Stimulated activated memory B cell treated with anti-CD40 and anti-IgM and Interleukin-4, amounts not matched to agents 10 μg/mL and 1 μg/mL and 100 μg/mL, for 72 hours (primary cell): ENCODE measurements around the gene BDNF.
A peak's percentile ranks its signal among the peaks of the same experiment; 100 is the strongest.
"Not testable (repeated sequence)": the region's sequence is repeated elsewhere in the genome, so short reads cannot be mapped to it uniquely, and the experiment has no call there.

Experiments used
- ATAC-seq: fragments of 150-1000 bp; cut with Tn5 transposase; 2 replicates; pipeline ENCODE4 v1.10.0; 2021
- H3K27ac Mint-ChIP-seq: one replicate; pipeline ENCODE4 v1.8.0; 2022; ENCODE audit warnings: mild to moderate bottlenecking, mixed read lengths
- H3K27me3 Mint-ChIP-seq: one replicate; pipeline ENCODE4 v1.8.0; 2022; ENCODE audit warnings: mixed read lengths
- H3K36me3 Mint-ChIP-seq: one replicate; pipeline ENCODE4 v1.8.0; 2022; ENCODE audit warnings: mixed read lengths
- H3K4me1 Mint-ChIP-seq: one replicate; pipeline ENCODE4 v1.8.0; 2022; ENCODE audit warnings: mixed read lengths
- H3K4me3 Mint-ChIP-seq: one replicate; pipeline ENCODE4 v1.8.0; 2022; ENCODE audit warnings: mild to moderate bottlenecking, moderate library complexity, mixed read lengths
- H3K9me3 Mint-ChIP-seq: one replicate; pipeline ENCODE4 v1.8.0; 2022; ENCODE audit warnings: mixed read lengths

BDNF gene

DNA sequence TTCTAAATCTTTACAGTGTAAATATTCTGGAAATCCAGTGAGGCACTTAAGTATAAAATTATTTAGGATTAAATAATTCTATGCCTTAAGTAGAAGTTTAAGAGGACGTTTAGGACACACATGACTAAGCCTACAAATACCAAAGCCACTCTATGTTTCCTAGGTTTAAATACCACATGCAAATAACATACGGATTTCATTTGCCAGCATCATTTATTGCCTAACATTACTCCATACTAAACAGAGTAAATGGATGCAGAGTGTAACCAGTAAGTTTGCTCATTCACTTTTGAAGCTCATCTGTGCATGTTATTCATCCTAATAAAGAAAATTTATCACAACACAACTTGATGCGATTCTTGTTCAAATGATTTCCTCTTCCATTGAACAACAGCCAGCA is 4.1 kb downstream of the BDNF start:
- Mint-ChIP-seq H3K27ac (no peak overlapping the region), H3K4me1 (peaks cover 26% of the 10 kb centered on the region), H3K9me3 (no peaks in the 10 kb centered on the region), H3K27me3 (peaks cover 53% of the 10 kb centered on the region), H3K36me3 (no peaks in the 10 kb centered on the region), H3K4me3 (no peak overlapping the region)
- ATAC-seq: no peak

DNA sequence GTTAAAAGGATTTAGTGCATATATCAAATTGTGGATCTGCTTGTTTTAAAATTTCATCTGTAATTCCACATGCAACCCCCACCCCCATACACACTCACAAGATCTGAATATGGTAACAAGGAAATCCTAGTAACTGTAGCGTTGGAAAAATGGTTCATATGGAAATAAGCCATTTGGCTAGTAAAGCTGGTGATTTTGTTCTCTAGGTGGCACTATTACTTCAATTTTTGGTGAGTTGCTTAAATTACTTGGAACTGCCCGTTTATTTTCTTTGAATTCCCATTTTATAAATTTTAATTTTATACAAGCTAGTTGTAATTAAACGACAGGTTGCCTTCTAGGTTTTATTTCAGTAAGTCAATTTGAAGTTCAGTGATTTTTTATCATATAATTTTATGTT is 5.3 kb downstream of the BDNF start:
- H3K9me3 Mint-ChIP-seq: no peaks in the 10 kb centered on the region
- no peak overlapping the region for H3K27ac Mint-ChIP-seq
- peaks cover 18% of the 10 kb centered on the region for H3K4me1 Mint-ChIP-seq

DNA sequence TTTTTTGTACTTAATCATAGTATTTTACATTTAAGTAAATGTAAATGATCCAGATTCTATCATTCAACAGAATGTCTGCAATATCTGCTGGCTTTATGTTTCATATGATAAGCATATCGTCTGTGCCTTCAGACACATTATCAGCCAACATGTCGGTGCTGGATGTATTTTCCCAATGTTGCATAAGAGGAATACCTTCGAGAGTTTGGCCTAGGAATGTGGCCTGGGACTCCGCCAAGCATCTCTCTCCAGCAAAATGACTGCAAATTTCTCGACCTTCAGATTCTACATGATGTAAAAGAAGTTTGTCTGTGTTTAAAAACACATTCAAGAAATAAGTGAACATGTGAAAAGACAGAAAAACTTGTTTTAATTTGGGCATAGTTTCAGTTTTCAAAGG is 6.9 kb downstream of the BDNF start:
- H3K27ac Mint-ChIP-seq: no peak overlapping the region
- no peaks in the 10 kb centered on the region for H3K9me3 Mint-ChIP-seq
- H3K36me3 Mint-ChIP-seq: no peaks in the 10 kb centered on the region
- ATAC-seq: no peak
- H3K27me3 Mint-ChIP-seq: peaks cover 27% of the 10 kb centered on the region
- peaks cover 2% of the 10 kb centered on the region for H3K4me1 Mint-ChIP-seq
- no peak overlapping the region for H3K4me3 Mint-ChIP-seq

More for the DNA sequence above, 5.3 kb downstream of the BDNF start:
- Mint-ChIP-seq H3K27me3 (peaks cover 42% of the 10 kb centered on the region), H3K4me3 (no peak overlapping the region), H3K36me3 (no peaks in the 10 kb centered on the region)
- ATAC-seq: no peak

DNA sequence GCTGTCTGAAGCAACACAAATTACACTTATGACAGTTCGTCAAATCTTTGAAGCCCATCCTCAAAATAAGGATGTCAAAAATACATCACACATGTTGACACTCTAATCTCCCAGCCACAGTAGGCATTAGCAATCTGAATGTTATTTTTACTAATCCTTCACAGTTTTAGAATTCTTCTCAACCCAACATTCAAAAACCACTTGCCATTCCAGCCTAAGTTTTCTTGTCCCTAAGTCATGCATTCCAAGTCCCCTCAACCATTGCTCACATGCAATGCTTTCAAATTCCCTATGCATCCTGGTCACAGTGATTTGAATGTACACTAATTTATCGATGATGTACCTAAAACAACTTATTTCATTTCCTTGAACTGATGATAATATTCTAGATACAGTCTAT is 7.5 kb downstream of the BDNF start:
- H3K27me3 Mint-ChIP-seq: peaks cover 24% of the 10 kb centered on the region
- no peaks in the 10 kb centered on the region for H3K4me1 Mint-ChIP-seq
- ATAC-seq: no peak
- H3K4me3 Mint-ChIP-seq: no peak overlapping the region
- no peaks in the 10 kb centered on the region for H3K36me3 Mint-ChIP-seq
- H3K9me3 Mint-ChIP-seq: no peaks in the 10 kb centered on the region
- H3K27ac Mint-ChIP-seq: no peak overlapping the region

DNA sequence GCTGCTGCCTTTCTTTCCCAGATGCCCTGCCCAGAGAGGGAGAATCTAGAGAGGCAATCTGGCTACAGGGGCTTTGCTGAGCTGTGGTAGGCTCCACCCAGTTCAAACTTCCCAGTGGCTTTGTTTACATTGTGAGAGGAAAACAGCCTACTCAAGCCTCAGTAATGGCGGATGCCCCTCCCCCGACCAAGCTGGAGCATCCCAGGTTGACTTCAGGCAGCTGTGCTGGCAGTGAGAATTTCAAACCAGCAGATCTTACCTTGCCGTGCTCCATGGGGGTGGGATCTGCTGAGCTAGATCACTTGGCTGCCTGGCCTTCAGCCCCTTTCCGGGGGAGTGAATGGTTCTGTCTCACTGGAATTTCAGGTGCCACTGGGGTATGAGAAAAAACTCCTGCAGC is 12.2 kb downstream of the BDNF start:
- Mint-ChIP-seq H3K36me3 (no peaks in the 10 kb centered on the region), H3K4me1 (no peaks in the 10 kb centered on the region), H3K9me3 (no peaks in the 10 kb centered on the region), H3K27me3 (no peaks in the 10 kb centered on the region), H3K4me3 (no peak overlapping the region), H3K27ac (no peak overlapping the region)
- ATAC-seq: no peak

DNA sequence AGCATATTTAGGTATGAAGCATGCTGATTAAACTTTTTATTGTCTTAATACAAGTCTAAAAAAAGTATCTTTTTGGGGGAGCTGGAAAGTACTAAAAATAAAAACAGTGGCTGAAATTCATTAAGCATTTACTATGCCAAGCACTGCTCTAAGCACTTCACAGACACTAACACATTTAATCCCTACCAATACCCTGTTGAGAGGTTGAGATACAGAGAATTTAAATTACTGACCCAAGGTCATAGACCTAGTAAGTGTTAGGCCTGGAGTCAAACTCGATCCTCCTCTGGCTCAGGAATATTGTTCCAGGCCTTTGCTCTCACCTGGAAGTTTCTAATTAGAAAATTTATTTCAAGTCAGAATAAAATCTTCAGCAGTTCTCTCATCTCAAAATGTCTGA is 18.6 kb downstream of the BDNF start:
- Mint-ChIP-seq H3K27ac (no peak overlapping the region), H3K9me3 (no peaks in the 10 kb centered on the region), H3K4me1 (no peaks in the 10 kb centered on the region), H3K4me3 (no peak overlapping the region), H3K27me3 (no peaks in the 10 kb centered on the region), H3K36me3 (no peaks in the 10 kb centered on the region)
- ATAC-seq: no peak

DNA sequence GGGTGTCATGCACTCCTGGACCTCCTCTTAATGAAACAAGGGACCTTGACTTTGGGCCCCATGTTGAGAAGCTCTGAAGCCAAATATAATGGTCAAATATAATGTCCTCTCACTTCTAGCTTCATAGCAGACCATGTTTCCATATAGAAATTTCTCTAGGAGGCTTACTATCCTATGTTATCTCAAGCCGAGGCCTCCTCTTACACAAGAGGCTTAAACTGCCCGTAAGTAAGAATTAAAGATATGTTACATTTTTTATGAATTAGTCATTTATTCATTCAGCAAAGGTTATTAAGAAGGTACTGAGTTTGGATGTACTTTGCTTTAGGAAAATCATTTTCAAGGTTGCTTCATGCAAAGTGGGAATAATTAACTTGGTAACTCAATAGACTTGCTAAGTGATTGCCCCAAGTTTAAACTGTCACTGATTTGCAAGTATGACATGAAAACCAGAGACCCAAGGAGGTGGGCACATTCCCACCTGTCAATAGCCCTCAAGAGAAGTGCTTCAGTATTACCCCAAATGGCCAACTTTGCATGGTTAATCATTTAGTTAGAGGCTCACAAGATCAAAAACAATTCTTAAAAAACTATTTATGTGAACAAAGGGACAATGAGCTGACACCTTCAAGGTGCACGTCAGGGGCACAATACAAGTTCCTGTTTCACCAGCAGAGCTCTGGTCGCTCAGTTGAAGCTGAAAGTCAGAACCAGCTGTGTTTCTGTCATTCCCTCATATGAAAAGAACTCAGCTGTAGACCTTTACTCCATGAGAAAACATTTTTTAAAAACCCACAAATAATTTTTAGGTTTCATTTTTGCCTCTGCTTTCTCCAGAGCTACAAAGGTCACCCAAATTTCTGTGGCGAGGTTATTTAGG is 20.9 kb downstream of the BDNF start:
- no peak overlapping the region for H3K27ac Mint-ChIP-seq
- no peaks in the 10 kb centered on the region for H3K27me3 Mint-ChIP-seq
- ATAC-seq: peak; percentile 11
- H3K36me3 Mint-ChIP-seq: no peaks in the 10 kb centered on the region
- H3K4me1 Mint-ChIP-seq: no peaks in the 10 kb centered on the region
- no peak overlapping the region for H3K4me3 Mint-ChIP-seq
- no peaks in the 10 kb centered on the region for H3K9me3 Mint-ChIP-seq

DNA sequence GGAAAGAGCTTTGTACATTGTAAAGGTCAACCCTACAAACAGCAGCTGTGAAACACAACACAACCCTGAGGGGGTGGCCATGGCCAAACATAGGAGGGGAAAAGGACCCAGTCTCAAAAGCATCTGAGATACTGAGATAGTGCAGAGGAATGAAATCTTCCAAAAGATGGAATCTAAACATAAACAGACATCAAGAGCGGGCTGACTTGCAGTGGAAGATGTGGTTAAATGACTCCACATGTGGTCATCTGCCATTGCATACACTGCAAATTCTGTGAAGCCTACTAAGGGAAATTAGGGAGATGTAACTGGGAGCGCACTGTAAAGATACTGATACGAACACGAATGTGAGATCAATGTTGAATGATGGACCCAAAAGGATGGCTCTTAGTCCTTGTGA is 22.0 kb downstream of the BDNF start:
- Mint-ChIP-seq H3K4me3 (no peak overlapping the region), H3K27ac (no peak overlapping the region), H3K4me1 (no peaks in the 10 kb centered on the region), H3K27me3 (no peaks in the 10 kb centered on the region), H3K36me3 (no peaks in the 10 kb centered on the region), H3K9me3 (no peaks in the 10 kb centered on the region)
- no peak for ATAC-seq

DNA sequence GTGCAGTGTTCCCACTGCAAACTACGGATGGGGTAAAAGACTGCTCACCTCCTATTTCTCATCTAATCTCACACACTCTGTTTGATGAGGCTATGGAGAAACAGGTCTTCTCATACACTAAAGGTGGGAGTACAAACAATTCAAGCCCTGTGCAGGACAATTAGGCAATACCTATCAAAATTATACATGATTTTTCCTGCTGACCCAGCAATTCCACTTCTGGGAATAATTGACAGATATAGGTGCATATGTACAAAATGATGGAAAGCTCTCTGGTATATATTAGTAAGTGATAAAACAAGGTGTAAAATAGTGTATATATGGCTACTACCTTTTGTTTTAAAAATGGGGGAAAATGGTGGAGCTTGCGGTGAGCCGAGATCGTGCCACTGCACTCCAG is 23.1 kb downstream of the BDNF start:
- Mint-ChIP-seq H3K4me1 (no peaks in the 10 kb centered on the region), H3K4me3 (no peak overlapping the region), H3K27me3 (no peaks in the 10 kb centered on the region), H3K9me3 (no peaks in the 10 kb centered on the region), H3K27ac (no peak overlapping the region), H3K36me3 (no peaks in the 10 kb centered on the region)
- ATAC-seq: no peak

DNA sequence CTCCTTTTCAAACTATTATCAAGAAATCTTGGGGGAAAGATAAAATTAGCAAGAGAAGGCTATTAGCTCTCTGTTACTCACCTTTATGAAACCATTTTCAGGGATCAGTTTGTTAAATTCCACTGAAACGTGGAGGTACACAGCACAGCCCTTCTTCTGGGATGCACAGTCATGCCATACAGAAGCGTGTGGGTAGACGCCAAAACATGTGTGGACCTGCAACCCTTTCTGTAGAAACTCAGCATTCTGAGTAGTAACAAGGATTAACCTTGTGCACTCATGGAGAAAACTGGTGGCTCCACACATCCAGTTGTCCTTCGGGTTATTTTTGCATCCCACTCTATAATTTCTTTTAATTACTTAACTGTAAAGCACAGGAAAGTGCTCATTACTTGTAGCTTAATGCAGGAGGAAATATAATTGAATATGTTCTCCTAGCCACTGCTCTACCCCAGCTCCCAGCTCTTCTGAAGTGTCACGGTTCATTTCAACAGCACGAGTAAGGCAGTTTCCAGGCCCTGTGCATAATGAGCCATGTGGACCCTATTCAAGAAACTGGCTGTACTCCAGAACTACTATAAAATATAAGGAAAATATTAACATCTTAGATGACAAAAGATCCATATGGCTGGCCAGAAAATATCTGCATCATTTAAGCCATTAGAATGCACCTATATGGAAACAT is 26.1 kb downstream of the BDNF start:
- Mint-ChIP-seq H3K4me3 (no peak overlapping the region), H3K36me3 (no peaks in the 10 kb centered on the region), H3K27me3 (no peaks in the 10 kb centered on the region), H3K27ac (no peak overlapping the region), H3K4me1 (no peaks in the 10 kb centered on the region), H3K9me3 (no peaks in the 10 kb centered on the region)
- no peak for ATAC-seq

DNA sequence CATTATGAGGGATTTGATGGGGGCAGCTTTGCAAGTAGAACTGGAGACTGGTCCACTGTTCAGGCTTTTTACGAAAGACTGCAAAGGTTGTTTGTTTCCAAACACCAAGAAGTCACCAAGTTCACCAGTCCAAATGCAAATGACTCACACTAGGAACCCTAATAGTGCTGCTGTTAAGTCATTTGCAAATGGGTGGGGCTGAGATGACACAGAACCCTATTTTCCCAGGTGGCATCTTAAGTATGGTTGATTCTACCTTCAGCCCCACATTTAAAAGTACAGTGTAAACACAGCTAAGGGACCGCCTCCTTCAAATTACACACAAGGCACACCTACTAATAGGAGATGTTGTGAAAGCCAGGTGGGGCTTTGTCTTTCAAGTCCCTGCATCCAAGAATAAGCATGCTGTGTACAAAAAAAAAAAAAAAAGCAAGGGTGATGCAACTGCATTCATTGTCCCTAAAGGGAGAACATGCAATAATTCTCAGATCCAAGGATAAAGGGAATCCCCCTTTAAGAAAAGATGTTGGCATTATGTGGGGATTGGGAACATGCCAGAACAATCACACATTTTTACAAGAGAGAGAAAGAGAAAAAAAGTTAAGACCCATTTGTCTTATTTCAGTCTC is 27.3 kb downstream of the BDNF start:
- ATAC-seq: no peak
- H3K9me3 Mint-ChIP-seq: no peaks in the 10 kb centered on the region

DNA sequence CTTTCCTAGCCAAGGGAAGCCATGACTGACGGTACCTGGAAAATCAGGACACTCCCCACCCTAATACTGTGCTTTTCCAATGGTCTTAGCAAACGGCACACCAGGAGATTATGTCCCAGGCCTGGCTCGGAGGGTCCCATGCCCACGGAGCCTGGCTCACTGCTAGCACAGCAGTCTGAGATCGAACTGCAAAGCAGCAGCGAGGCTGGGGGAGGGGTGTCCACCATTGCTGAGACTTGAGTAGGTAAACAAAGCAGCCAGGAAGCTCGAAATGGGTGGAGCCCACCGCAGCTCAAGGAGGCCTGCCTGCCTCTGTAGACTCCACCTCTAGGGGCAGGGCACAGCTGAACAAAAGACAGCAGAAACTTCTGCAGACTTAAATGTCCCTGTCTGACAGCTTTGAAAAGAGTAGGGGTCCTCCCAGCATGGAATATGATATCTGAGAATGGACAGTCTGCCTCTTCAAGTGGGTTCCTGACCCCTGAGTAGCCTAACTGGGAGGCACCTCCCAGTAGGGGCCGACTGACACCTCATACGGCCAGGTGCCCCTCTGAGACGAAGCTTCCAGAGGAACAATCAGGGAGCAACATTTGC is 34.6 kb downstream of the BDNF start:
- not testable (repeated sequence) for H3K4me1 Mint-ChIP-seq, H3K9me3 Mint-ChIP-seq, H3K27me3 Mint-ChIP-seq, H3K36me3 Mint-ChIP-seq, H3K27ac Mint-ChIP-seq, ATAC-seq, H3K4me3 Mint-ChIP-seq

More for the DNA sequence above, 27.3 kb downstream of the BDNF start:
- no peak overlapping the region for H3K27ac Mint-ChIP-seq
- no peaks in the 10 kb centered on the region for H3K27me3 Mint-ChIP-seq
- H3K4me3 Mint-ChIP-seq: no peak overlapping the region
- H3K36me3 Mint-ChIP-seq: no peaks in the 10 kb centered on the region
- no peaks in the 10 kb centered on the region for H3K4me1 Mint-ChIP-seq

DNA sequence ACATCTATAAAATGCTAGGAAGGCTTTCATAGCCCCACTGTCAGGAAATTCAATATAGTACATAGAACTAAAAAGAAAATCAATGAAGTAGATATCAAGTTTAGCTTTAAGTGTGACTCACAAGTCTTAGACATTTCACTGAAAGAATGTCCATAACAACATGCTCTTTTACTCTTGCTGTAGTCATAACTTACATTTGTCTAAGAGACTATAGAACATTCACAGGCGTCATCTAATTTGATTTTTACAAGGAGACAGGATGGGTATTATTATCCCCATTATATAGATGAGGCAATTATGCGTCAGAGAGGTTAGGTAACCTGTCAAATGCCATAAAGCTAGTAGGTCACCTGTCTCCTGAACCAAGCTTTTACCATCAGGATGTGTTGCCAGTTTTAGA is 36.9 kb downstream of the BDNF start:
- no peak for ATAC-seq
- Mint-ChIP-seq H3K9me3 (peaks cover 8% of the 10 kb centered on the region), H3K27me3 (no peaks in the 10 kb centered on the region), H3K36me3 (peaks cover 8% of the 10 kb centered on the region), H3K27ac (no peak overlapping the region), H3K4me1 (no peaks in the 10 kb centered on the region), H3K4me3 (no peak overlapping the region)

DNA sequence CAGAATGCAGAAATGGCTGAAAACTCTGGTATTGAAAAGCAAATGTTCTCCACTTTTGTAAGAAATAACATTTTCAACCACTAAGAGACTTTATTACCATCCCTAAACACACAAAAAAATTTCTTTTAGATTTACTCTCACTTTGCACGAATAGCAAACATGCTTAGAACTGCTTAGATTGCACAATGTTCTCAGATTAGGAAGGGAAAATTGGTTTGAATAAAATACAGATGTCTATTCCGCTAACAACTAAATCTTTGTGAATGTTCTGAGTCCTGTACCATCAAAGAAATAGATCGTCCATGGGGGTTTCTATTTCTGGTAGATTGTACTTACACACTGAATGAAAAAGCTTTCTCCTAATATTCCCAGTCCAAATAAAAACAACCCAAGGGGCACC is 40.1 kb downstream of the BDNF start:
- ATAC-seq: no peak
- Mint-ChIP-seq H3K4me1 (no peaks in the 10 kb centered on the region), H3K4me3 (no peak overlapping the region), H3K9me3 (peaks cover 5% of the 10 kb centered on the region), H3K27ac (no peak overlapping the region), H3K36me3 (peaks cover 15% of the 10 kb centered on the region), H3K27me3 (no peaks in the 10 kb centered on the region)

DNA sequence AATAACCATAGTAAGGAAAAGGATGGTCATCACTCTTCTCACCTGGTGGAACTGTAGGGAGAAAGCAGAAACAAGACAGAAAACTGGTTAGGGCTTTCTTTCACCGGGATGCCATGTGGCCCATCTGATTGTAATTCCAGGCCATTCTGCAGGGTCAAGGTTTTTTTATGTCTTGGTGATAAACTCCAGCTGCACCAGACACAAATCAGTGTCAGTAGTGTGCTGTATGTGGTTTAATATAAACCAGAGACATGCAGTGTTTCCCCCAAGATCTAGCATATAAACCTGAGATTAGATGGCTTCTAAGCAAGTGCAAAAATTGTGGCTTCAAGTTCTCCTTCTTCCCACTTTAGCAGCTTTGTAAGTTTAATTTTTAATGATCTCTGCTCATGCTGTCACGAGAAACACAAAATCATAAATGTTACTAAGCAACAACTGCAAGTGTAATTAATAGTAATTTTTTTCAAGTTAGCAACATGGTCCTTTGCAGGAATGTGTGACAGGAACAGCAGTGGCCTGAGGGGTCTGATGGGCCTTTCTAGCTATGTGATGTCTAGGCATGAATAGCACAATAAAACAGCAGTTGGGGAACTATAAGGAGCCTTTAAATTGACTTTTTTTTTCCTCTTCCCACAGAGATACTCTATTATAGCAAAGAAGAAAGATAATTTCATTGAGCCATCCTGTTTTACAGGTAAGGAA is 41.6 kb downstream of the BDNF start:
- no peak overlapping the region for H3K27ac Mint-ChIP-seq
- H3K27me3 Mint-ChIP-seq: no peaks in the 10 kb centered on the region
- no peak overlapping the region for H3K4me3 Mint-ChIP-seq
- H3K9me3 Mint-ChIP-seq: peaks cover 5% of the 10 kb centered on the region
- no peaks in the 10 kb centered on the region for H3K4me1 Mint-ChIP-seq
- no peak for ATAC-seq
- H3K36me3 Mint-ChIP-seq: peaks cover 15% of the 10 kb centered on the region
